Activated T-cell treated with anti-CD3 and anti-CD28 coated beads, Interleukin-2, amount 50 U/mL, for 72 hours (primary cell): ENCODE data around the gene SRD5A2. TPM values are rescaled to one million over a fixed set of nuclear protein-coding genes. Genes with fewer than 3 reads are reported as not detected.

Source experiments
- ATAC-seq, 2 donors: fragments of 150-1000 bp; cut with Tn5 transposase; replicated peaks in 1 of 2; 2 replicates each; pipeline ENCODE4 v1.10.0; 2021; ENCODE audit warnings: moderate library complexity in 2 of 2, mild to moderate bottlenecking in 1 of 2
- DNase-seq, 2 donors: peaks; one replicate each; pipeline ENCODE4 v3.0.0; 2021 to 2022; ENCODE audit warnings: mixed read lengths in 1 of 2
- H3K27ac Mint-ChIP-seq: one replicate; pipeline ENCODE4 v1.8.0; 2022; ENCODE audit warnings: mild to moderate bottlenecking, moderate library complexity, mixed read lengths
- H3K27me3 Mint-ChIP-seq: one replicate; pipeline ENCODE4 v1.8.0; 2022; ENCODE audit warnings: low read depth, mixed read lengths
- H3K36me3 Mint-ChIP-seq, 2 donors: one replicate each; pipeline ENCODE4 v1.8.0; 2022; ENCODE audit warnings: mixed read lengths in 2 of 2, mild to moderate bottlenecking in 1 of 2; ENCODE audit not compliant: insufficient read depth in 2 of 2
- H3K4me1 Mint-ChIP-seq: one replicate; pipeline ENCODE4 v1.8.0; 2022; ENCODE audit warnings: low read depth, mixed read lengths
- H3K4me3 Mint-ChIP-seq, 2 donors: one replicate each; pipeline ENCODE4 v1.8.0; 2022; ENCODE audit warnings: mild to moderate bottlenecking in 2 of 2, mixed read lengths in 2 of 2, moderate library complexity in 2 of 2
- H3K9me3 Mint-ChIP-seq, 2 donors: one replicate each; pipeline ENCODE4 v1.8.0; 2022; ENCODE audit warnings: mixed read lengths in 2 of 2
- total RNA-seq, 2 donors: library from RNA; stranded (reverse); gene quantifications; one replicate each; pipeline ENCODE4 v1.2.3, GENCODE V29; 2022

The SRD5A2 gene
- total RNA-seq = not detected

GRCh38 chr2:31580321-31581117 lies at the start of gene SRD5A2:
SRD5A2 (minus strand) TSS chr2:31580938; CDS start chr2:31580900, 38 bp downstream.
- Mint-ChIP-seq H3K27me3 (peaks cover 47% of the 10 kb centered on the region), H3K27ac (no peak within 1 kb of the TSS), H3K36me3 (peaks cover 0 to 10% of the 10 kb centered on the region in 2 donors), H3K4me1 (no peaks in the 10 kb centered on the region), H3K4me3 (no peak within 1 kb of the TSS), H3K9me3 (peaks cover 0 to 2% of the 10 kb centered on the region in 2 donors)
- DNase-seq (no peak), ATAC-seq (no peak)

- DNase-seq (no peak), ATAC-seq (no peak)
- H3K36me3 Mint-ChIP-seq = peaks cover 0 to 2% of the 10 kb centered on the region in 2 donors
- H3K9me3 Mint-ChIP-seq = peaks cover 6 to 9% of the 10 kb centered on the region in 2 donors
- H3K4me1 Mint-ChIP-seq = no peaks in the 10 kb centered on the region
- no peak overlapping the region for H3K27ac Mint-ChIP-seq
- H3K27me3 Mint-ChIP-seq = no peaks in the 10 kb centered on the region
- H3K4me3 Mint-ChIP-seq = no peak overlapping the region
Observed at GRCh38 chr2:31606509-31606908, 25.8 kb upstream of the SRD5A2 start.

- Mint-ChIP-seq H3K9me3 (peaks cover 5 to 14% of the 10 kb centered on the region in 2 donors), H3K27me3 (no peaks in the 10 kb centered on the region), H3K4me1 (no peaks in the 10 kb centered on the region), H3K27ac (no peak overlapping the region), H3K36me3 (no peaks in the 10 kb centered on the region), H3K4me3 (no peak overlapping the region)
- no peak for DNase-seq
- ATAC-seq = no peak
Observed at GRCh38 chr2:31598694-31599093, 18.0 kb upstream of the SRD5A2 start.

GRCh38 chr2:31586230-31586629 lies 5.5 kb upstream of the SRD5A2 start:
- Mint-ChIP-seq H3K27me3 (peaks cover 29% of the 10 kb centered on the region), H3K4me1 (no peaks in the 10 kb centered on the region), H3K4me3 (no peak overlapping the region), H3K27ac (no peak overlapping the region), H3K9me3 (peaks cover 2 to 6% of the 10 kb centered on the region in 2 donors), H3K36me3 (peaks cover 7 to 12% of the 10 kb centered on the region in 2 donors)
- ATAC-seq (no peak), DNase-seq (no peak)

GRCh38 chr2:31581124-31581795 lies 522 bp upstream of the SRD5A2 start:
- ATAC-seq (no peak), DNase-seq (no peak)
- Mint-ChIP-seq H3K27ac (no peak overlapping the region), H3K4me1 (no peaks in the 10 kb centered on the region), H3K36me3 (peaks cover under 1 to 10% of the 10 kb centered on the region in 2 donors), H3K4me3 (no peak overlapping the region), H3K9me3 (peaks cover 0 to 2% of the 10 kb centered on the region in 2 donors), H3K27me3 (peaks cover 49% of the 10 kb centered on the region)

- Mint-ChIP-seq H3K27me3 (peaks cover 47% of the 10 kb centered on the region), H3K36me3 (peaks cover 0 to 10% of the 10 kb centered on the region in 2 donors), H3K9me3 (peaks cover 0 to 2% of the 10 kb centered on the region in 2 donors), H3K4me3 (no peak overlapping the region), H3K27ac (no peak overlapping the region), H3K4me1 (no peaks in the 10 kb centered on the region)
- ATAC-seq = no peak
- no peak for DNase-seq
Observed at GRCh38 chr2:31579996-31580320, 780 bp downstream of the SRD5A2 start.

GRCh38 chr2:31578316-31578715 lies 2.4 kb downstream of the SRD5A2 start:
- DNase-seq = no peak
- ATAC-seq = no peak
- Mint-ChIP-seq H3K4me3 (no peak overlapping the region), H3K27me3 (peaks cover 46% of the 10 kb centered on the region), H3K9me3 (peaks cover 0 to 2% of the 10 kb centered on the region in 2 donors), H3K36me3 (peaks cover 0 to 10% of the 10 kb centered on the region in 2 donors), H3K4me1 (no peaks in the 10 kb centered on the region), H3K27ac (no peak overlapping the region)

- DNase-seq = no peak
- H3K9me3 Mint-ChIP-seq = peaks cover under 1 to 2% of the 10 kb centered on the region in 2 donors
- no peak overlapping the region for H3K27ac Mint-ChIP-seq
- peaks cover 0 to 9% of the 10 kb centered on the region in 2 donors for H3K36me3 Mint-ChIP-seq
- H3K4me3 Mint-ChIP-seq = no peak overlapping the region
- no peaks in the 10 kb centered on the region for H3K4me1 Mint-ChIP-seq
- H3K27me3 Mint-ChIP-seq = peaks cover 34% of the 10 kb centered on the region
- ATAC-seq = no peak
Observed at GRCh38 chr2:31577143-31577542, 3.6 kb downstream of the SRD5A2 start.

- Mint-ChIP-seq H3K36me3 (no peaks in the 10 kb centered on the region), H3K27ac (no peak overlapping the region), H3K27me3 (peaks cover 7% of the 10 kb centered on the region), H3K9me3 (peaks cover 0 to 2% of the 10 kb centered on the region in 2 donors), H3K4me3 (no peak overlapping the region), H3K4me1 (no peaks in the 10 kb centered on the region)
- no peak for DNase-seq
- ATAC-seq = no peak
Observed at GRCh38 chr2:31568585-31569201, 12.0 kb downstream of the SRD5A2 start.

- Mint-ChIP-seq H3K9me3 (peaks cover 0 to 2% of the 10 kb centered on the region in 2 donors), H3K4me1 (no peaks in the 10 kb centered on the region), H3K27me3 (peaks cover 11% of the 10 kb centered on the region), H3K27ac (no peak overlapping the region), H3K4me3 (no peak overlapping the region), H3K36me3 (no peaks in the 10 kb centered on the region)
- ATAC-seq (no peak), DNase-seq (no peak)
Observed at GRCh38 chr2:31567679-31568078, 13.1 kb downstream of the SRD5A2 start.

- peaks cover 13% of the 10 kb centered on the region for H3K27me3 Mint-ChIP-seq
- H3K36me3 Mint-ChIP-seq = no peaks in the 10 kb centered on the region
- H3K4me1 Mint-ChIP-seq = no peaks in the 10 kb centered on the region
- no peak for DNase-seq
- peaks cover 0 to 2% of the 10 kb centered on the region in 2 donors for H3K9me3 Mint-ChIP-seq
- H3K4me3 Mint-ChIP-seq = no peak overlapping the region
- ATAC-seq = no peak
- no peak overlapping the region for H3K27ac Mint-ChIP-seq
Observed at GRCh38 chr2:31563273-31563839, 17.4 kb downstream of the SRD5A2 start.

- no peak overlapping the region for H3K27ac Mint-ChIP-seq
- H3K4me1 Mint-ChIP-seq = no peaks in the 10 kb centered on the region
- H3K36me3 Mint-ChIP-seq = no peaks in the 10 kb centered on the region
- H3K9me3 Mint-ChIP-seq = peaks cover 0 to 2% of the 10 kb centered on the region in 2 donors
- ATAC-seq = no peak
- H3K27me3 Mint-ChIP-seq = peaks cover 13% of the 10 kb centered on the region
- DNase-seq = no peak
- no peak overlapping the region for H3K4me3 Mint-ChIP-seq
Observed at GRCh38 chr2:31561823-31562222, 18.9 kb downstream of the SRD5A2 start.
